PC-9 (cell line): ENCODE data around the gene CTNNBL1. TPM values are rescaled to one million over a fixed set of nuclear protein-coding genes. Genes with fewer than 3 reads are reported as not detected.

ENCODE experiments used
- BruUV-seq: library from RNA; stranded (reverse); fragments of 400-500 nt; replicated peaks from 2 replicates; lab custom pipeline; 2021; lab: Mats Ljungman, UMichigan
- CTCF ChIA-PET: fragments of 300-600 bp; sonication (Branson Sonifier 250); formaldehyde crosslinking; loops from one replicate; lab custom pipeline; 2022; ENCODE audit warnings: antibody characterized with exemption; lab: Charles Lee
- POLR2A ChIA-PET: fragments of 300-600 bp; sonication (Branson Sonifier 250); formaldehyde crosslinking; loops from one replicate; lab custom pipeline; 2022; ENCODE audit warnings: antibody characterized with exemption; ENCODE audit not compliant: unreplicated experiment; lab: Charles Lee
- DNase-seq, 2 experiments: peaks; one replicate each; pipeline versions ENCODE4 v3.0.0 to v3.0.0-alpha.2; 2015 to 2022; ENCODE audit warnings: mixed read lengths in 1 of 2
- H2AFZ ChIP-seq: fragments of 200-600 bp; sonication (generic); 2 replicates; pipeline ENCODE4 v1.8.1; 2017; ENCODE audit warnings: antibody characterized with exemption
- H3F3A ChIP-seq: fragments of 200-600 bp; sonication (generic); 2 replicates; pipeline ENCODE4 v1.8.1; 2017; ENCODE audit warnings: antibody characterized with exemption, mild to moderate bottlenecking, low read depth; ENCODE audit not compliant: insufficient read depth
- H3K27ac ChIP-seq: fragments of 200-600 bp; sonication (generic); 2 replicates; pipeline ENCODE4 v1.6.1; 2016; ENCODE audit warnings: mixed run types
- H3K27me3 ChIP-seq: fragments of 200-600 bp; sonication (generic); 2 replicates; pipeline ENCODE4 v1.6.1; 2016; ENCODE audit warnings: low read depth, mixed run types; ENCODE audit not compliant: insufficient read depth
- H3K36me3 ChIP-seq: fragments of 200-600 bp; sonication (generic); 2 replicates; pipeline ENCODE4 v1.6.1; 2016; ENCODE audit warnings: low read depth, mixed run types
- H3K4me1 ChIP-seq: fragments of 200-600 bp; sonication (generic); replicated peaks from 2 replicates; pipeline ENCODE4 v1.6.1; 2016; ENCODE audit warnings: mixed run types; ENCODE audit not compliant: insufficient read depth
- H3K4me2 ChIP-seq: fragments of 200-600 bp; sonication (generic); 2 replicates; pipeline ENCODE4 v1.6.1; 2017; ENCODE audit warnings: mixed run types
- H3K4me3 ChIP-seq: fragments of 200-600 bp; sonication (generic); 2 replicates; pipeline ENCODE4 v1.6.1; 2016; ENCODE audit warnings: mixed run types
- H3K79me2 ChIP-seq: fragments of 200-600 bp; sonication (generic); 2 replicates; pipeline ENCODE4 v1.6.1; 2017; ENCODE audit warnings: low read depth, mixed run types
- H3K9me2 ChIP-seq: fragments of 200-600 bp; sonication (generic); 2 replicates; pipeline ENCODE4 v1.8.1; 2017; ENCODE audit warnings: mild to moderate bottlenecking; ENCODE audit not compliant: insufficient read depth
- H3K9me3 ChIP-seq: fragments of 200-600 bp; sonication (generic); 2 replicates; pipeline ENCODE4 v1.8.1; 2016; ENCODE audit warnings: low read depth; ENCODE audit not compliant: insufficient read depth
- H4K20me1 ChIP-seq: fragments of 200-600 bp; sonication (generic); 2 replicates; pipeline ENCODE4 v1.8.1; 2017; ENCODE audit not compliant: insufficient read depth
- EZH2 ChIP-seq: fragments of 200-600 bp; sonication (generic); IDR thresholded peaks from 2 replicates; pipeline ENCODE4 v1.8.0; 2017; ENCODE audit warnings: antibody characterized with exemption, low read depth
- intact Hi-C: fragments of 100-400 bp; cut with micrococcal nuclease; formaldehyde crosslinking; loops from one replicate; pipeline ENCODE4 v1.10.0; 2022; ENCODE audit not compliant: unreplicated experiment
- total RNA-seq: library from RNA; stranded (reverse); gene quantifications from 2 replicates; pipeline ENCODE4 v1.2.3, GENCODE V29; 2021
- TF ChIP-seq, protein P1 (sequence below): fragments of 200-600 bp; sonication (generic); conservative IDR thresholded peaks from 2 replicates; pipeline ENCODE4 v1.6.1; 2017; ENCODE audit warnings: mixed run types, antibody characterized with exemption, mild to moderate bottlenecking, moderate library complexity

The CTNNBL1 gene
- total RNA-seq, 1 experiment from 2014 or later, result 83.5 TPM

DNA sequence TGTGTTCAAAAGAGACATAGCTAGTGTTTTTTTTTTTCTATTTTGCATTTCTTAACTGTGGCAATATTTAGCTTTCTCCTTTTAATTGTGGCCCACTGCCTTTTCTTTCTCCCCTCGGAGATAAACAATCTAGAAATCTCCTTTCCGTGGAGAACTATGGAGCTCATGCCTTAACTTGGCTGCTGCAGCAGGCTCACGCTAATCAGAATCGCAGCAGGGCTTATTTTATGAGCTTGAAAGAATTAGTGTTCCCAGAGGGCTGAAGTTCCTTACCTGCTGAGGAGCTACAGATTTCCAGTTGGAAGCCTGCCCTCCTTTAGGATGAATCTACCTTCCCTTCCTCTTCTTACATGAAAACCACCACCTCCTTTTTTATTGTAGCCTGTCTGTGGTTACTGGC lies 35.6 kb downstream of the CTNNBL1 start:
- no peaks in the 10 kb centered on the region for H3K27me3 ChIP-seq
- H3K79me2 ChIP-seq, result peaks cover 2% of the 10 kb centered on the region
- no peaks in the 10 kb centered on the region for H3K36me3 ChIP-seq
- no peak for TF ChIP-seq EZH2
- TF ChIP-seq, protein P1, sequence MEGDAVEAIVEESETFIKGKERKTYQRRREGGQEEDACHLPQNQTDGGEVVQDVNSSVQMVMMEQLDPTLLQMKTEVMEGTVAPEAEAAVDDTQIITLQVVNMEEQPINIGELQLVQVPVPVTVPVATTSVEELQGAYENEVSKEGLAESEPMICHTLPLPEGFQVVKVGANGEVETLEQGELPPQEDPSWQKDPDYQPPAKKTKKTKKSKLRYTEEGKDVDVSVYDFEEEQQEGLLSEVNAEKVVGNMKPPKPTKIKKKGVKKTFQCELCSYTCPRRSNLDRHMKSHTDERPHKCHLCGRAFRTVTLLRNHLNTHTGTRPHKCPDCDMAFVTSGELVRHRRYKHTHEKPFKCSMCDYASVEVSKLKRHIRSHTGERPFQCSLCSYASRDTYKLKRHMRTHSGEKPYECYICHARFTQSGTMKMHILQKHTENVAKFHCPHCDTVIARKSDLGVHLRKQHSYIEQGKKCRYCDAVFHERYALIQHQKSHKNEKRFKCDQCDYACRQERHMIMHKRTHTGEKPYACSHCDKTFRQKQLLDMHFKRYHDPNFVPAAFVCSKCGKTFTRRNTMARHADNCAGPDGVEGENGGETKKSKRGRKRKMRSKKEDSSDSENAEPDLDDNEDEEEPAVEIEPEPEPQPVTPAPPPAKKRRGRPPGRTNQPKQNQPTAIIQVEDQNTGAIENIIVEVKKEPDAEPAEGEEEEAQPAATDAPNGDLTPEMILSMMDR, result no peak
- no TSS peak for BruUV-seq
- no peak overlapping the region for H3K4me2 ChIP-seq
- no peaks in the 10 kb centered on the region; the same call in 1 of the 2 replicates for H3F3A ChIP-seq
- H3K9me2 ChIP-seq, result no peaks in the 10 kb centered on the region
- no peak overlapping the region for H2AFZ ChIP-seq
- intact Hi-C loops, result no loop called here
- DNase-seq, result no peak
- CTCF ChIA-PET, result no interaction called here
- H3K27ac ChIP-seq, result no peak overlapping the region
- H3K9me3 ChIP-seq, result no peaks in the 10 kb centered on the region
- H3K4me1 ChIP-seq, result no peaks in the 10 kb centered on the region
- H4K20me1 ChIP-seq, result peaks cover 6% of the 10 kb centered on the region; the same call in 1 of the 2 replicates
- POLR2A ChIA-PET, result interaction anchor here (0.7 kb wide), 1 partner anchor 21 kb away, joined by 3 read pairs; no protein-coding TSS in a partner anchor
- H3K4me3 ChIP-seq, result no peak overlapping the region

DNA sequence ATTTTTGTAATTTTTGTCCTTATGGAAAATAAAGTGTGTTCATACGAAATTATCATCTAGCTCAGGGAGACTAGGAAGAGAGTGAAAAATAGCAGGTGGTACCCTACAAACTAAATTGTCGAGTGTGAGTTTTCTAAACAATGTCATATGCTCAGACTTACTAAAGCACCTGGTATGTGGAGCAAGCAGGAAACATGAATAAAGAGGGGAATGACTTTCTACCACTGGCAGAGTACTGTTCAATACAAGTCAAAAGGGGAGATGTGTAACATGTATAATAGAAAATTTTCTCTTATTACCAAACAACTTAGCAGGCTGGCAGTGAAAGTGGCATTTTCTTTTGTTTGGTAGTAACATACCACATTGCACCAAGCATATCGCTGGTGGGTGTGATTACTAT lies 36.1 kb downstream of the CTNNBL1 start:
- no peak for DNase-seq
- CTCF ChIA-PET, result no interaction called here
- no peak overlapping the region for H2AFZ ChIP-seq

DNA sequence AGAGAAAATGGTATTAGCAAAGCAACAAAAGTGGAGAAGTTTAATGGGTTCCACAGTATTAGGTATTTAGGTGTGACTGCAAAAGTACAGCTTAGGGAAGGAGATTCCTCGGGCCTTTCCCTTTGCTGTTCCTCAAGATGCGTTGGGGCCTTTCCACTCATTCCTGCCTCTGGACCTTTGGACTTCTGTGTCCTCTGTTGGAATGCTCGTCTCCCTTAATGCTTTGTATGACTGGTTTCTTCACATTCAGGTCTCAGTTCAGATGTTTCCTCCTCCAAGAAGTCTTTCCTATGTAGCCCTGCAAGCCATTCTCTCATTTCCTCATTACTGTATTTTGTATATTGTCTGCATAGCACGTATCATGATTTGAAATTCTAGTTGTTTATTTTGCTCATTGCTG lies 39.6 kb downstream of the CTNNBL1 start:
- Histone ChIP-seq H3K36me3 (0 out of 2 replicates have a peak, but pooled peaks cover 3% of the 10 kb centered on the region), H4K20me1 (no peaks in the 10 kb centered on the region), H3K27ac (no peak overlapping the region), H2AFZ (no peak overlapping the region), H3K79me2 (no peaks in the 10 kb centered on the region; the same call in 1 of the 2 replicates), H3K4me2 (no peak overlapping the region), H3K9me2 (no peaks in the 10 kb centered on the region), H3F3A (no peaks in the 10 kb centered on the region), H3K9me3 (no peaks in the 10 kb centered on the region), H3K4me3 (no peak overlapping the region), H3K4me1 (no peaks in the 10 kb centered on the region), H3K27me3 (no peaks in the 10 kb centered on the region)
- intact Hi-C loops, result no loop called here
- ChIA-PET CTCF (no interaction called here), POLR2A (interaction anchor here (0.6 kb wide), 1 partner anchor 48 kb away, joined by 3 read pairs; no protein-coding TSS in a partner anchor)
- BruUV-seq, result no TSS peak
- DNase-seq, result no peak
- no peak for TF ChIP-seq EZH2
- TF ChIP-seq, protein P1, result no peak

More for the DNA sequence above, 36.1 kb downstream of the CTNNBL1 start:
- no peaks in the 10 kb centered on the region for H3K27me3 ChIP-seq
- no peaks in the 10 kb centered on the region; the same call in 1 of the 2 replicates for H3K79me2 ChIP-seq
- H3K4me1 ChIP-seq, result no peaks in the 10 kb centered on the region
- H3K9me3 ChIP-seq, result no peaks in the 10 kb centered on the region
- TF ChIP-seq, protein P1, result no peak
- no peak for TF ChIP-seq EZH2
- no TSS peak for BruUV-seq
- POLR2A ChIA-PET, result no interaction called here
- H3F3A ChIP-seq, result no peaks in the 10 kb centered on the region; the same call in 1 of the 2 replicates
- no peak overlapping the region for H3K4me2 ChIP-seq
- no peak overlapping the region for H3K27ac ChIP-seq
- peaks cover 6% of the 10 kb centered on the region; the same call in 1 of the 2 replicates for H4K20me1 ChIP-seq
- no peaks in the 10 kb centered on the region for H3K36me3 ChIP-seq
- no peaks in the 10 kb centered on the region for H3K9me2 ChIP-seq
- intact Hi-C loops, result no loop called here
- H3K4me3 ChIP-seq, result no peak overlapping the region
